ENCODE measurements around the gene RPTOR.

Gene RPTOR

GRCh38 chr17:80895366-80895765 is 350.7 kb downstream of the RPTOR start:
- TF ChIP-seq, protein P1, sequence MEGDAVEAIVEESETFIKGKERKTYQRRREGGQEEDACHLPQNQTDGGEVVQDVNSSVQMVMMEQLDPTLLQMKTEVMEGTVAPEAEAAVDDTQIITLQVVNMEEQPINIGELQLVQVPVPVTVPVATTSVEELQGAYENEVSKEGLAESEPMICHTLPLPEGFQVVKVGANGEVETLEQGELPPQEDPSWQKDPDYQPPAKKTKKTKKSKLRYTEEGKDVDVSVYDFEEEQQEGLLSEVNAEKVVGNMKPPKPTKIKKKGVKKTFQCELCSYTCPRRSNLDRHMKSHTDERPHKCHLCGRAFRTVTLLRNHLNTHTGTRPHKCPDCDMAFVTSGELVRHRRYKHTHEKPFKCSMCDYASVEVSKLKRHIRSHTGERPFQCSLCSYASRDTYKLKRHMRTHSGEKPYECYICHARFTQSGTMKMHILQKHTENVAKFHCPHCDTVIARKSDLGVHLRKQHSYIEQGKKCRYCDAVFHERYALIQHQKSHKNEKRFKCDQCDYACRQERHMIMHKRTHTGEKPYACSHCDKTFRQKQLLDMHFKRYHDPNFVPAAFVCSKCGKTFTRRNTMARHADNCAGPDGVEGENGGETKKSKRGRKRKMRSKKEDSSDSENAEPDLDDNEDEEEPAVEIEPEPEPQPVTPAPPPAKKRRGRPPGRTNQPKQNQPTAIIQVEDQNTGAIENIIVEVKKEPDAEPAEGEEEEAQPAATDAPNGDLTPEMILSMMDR (IDR thresholded peaks at IDR 0.05; ENCODE audit: low read depth, low read length, missing control alignments): no peak
- no peak for DNase-seq (ENCODE audit: low read depth)
- in situ Hi-C loops (cut with HindIII; ENCODE audit: low sequenced_read_pairs): loop anchor here (5.0 kb wide), 1 partner anchor 33 kb away; no protein-coding TSS in a partner anchor
- no peak overlapping the region for H3K4me3 ChIP-seq (ENCODE audit: low read depth, low read length)

DNA sequence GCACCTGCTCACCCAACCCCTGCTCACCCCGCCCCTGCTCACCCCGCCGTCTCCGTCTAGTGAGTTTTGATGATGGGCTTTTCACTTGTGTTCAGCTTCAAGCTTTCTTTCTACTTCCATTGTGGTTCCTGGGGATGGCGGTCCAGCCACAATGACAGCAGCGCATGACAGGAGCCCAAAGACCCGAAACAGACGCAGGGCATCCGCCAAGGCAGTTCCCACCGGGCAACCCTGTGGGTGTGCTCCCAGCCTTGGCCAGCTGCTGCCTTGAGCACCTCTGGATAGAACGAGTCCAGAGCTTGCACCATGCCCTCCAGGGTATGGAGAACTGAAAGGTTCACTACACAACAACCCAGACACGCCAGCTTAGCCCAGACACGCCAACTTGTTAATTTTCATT is 354.1 kb downstream of the RPTOR start:
- in situ Hi-C loops (cut with HindIII; ENCODE audit: low sequenced_read_pairs): loop anchor here (5.0 kb wide), 1 partner anchor 36 kb away; no protein-coding TSS in a partner anchor
- no peak overlapping the region for H3K4me3 ChIP-seq (ENCODE audit: low read depth, low read length)
- TF ChIP-seq, protein P1 (IDR thresholded peaks at IDR 0.05; ENCODE audit: low read depth, low read length, missing control alignments): no peak

DNA sequence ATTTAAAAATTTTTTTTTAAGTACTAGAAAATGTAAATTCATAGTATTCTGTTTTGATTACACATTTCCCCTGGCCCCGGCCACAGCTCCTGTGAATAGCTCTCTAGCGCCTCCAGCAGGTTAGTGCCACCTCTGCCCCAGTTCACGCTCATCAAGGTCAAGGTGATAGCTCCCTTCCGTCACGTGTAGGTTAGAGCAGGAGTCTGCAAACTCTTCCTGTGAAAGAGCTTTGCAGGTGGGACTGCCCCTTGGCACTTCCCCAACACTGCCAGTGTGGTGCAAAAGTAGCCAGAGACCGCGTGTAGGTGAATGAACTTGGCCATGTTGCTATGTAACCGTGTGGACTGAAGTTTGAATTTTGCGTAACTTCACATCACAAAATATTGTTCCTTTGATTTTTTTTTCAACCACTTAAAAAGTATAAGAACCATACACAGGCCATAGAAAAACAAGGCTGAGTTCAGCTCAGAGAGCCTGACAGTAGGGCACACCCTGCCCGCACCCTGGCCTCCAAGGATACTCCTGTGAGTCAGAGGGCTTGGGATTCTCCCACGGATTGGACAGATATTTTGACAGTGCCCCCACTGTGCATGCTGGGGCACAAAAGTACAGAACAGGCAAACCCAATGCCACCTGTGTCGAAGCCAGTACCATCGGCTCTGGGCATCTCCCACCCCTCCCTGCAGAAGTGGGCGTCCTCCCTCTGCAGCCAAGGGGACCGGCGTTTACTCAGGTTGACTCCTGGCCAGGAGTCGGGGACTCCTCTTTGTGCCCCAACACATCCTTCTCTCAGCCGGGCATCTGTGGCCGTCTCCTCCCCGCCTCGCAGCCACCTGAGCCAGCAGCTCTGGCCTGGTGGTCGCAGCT is 355.0 kb downstream of the RPTOR start:
- DNase-seq (ENCODE audit: low read depth): no peak
- TF ChIP-seq, protein P1 (IDR thresholded peaks at IDR 0.05; ENCODE audit: low read depth, low read length, missing control alignments): peak; percentile 73
- in situ Hi-C loops (cut with HindIII; ENCODE audit: low sequenced_read_pairs): loop anchor here (5.0 kb wide), 1 partner anchor 37 kb away; no protein-coding TSS in a partner anchor
- no peak overlapping the region for H3K4me3 ChIP-seq (ENCODE audit: low read depth, low read length)

More for the DNA sequence above, 354.1 kb downstream of the RPTOR start:
- DNase-seq (ENCODE audit: low read depth): no peak

DNA sequence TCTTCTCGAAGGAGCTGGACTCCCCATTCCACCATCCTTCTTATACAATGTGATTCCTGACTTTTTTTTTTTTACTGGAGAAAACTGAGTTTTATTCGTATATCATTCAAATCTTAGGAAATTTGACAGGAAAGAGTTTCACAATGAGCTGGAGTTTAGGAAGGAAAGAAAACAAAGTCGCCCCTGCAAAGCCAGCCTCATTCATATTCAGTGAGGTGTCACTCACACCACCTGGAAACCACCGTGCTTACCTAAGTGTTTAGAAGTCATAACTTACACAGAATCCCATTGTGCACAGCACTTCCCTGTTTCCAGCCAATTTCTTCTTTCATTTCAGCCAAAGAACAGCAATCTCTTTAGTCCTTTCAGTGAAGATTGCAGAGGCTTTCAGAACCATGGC is 356.7 kb downstream of the RPTOR start:
- TF ChIP-seq, protein P1 (IDR thresholded peaks at IDR 0.05; ENCODE audit: low read depth, low read length, missing control alignments): no peak
- in situ Hi-C loops (cut with HindIII; ENCODE audit: low sequenced_read_pairs): no loop called here
- no peak overlapping the region for H3K4me3 ChIP-seq (ENCODE audit: low read depth, low read length)
- no peak for DNase-seq (ENCODE audit: low read depth)

GRCh38 chr17:80902197-80902962 is 357.7 kb downstream of the RPTOR start:
- DNase-seq (ENCODE audit: low read depth): no peak
- TF ChIP-seq, protein P1 (IDR thresholded peaks at IDR 0.05; ENCODE audit: low read depth, low read length, missing control alignments): no peak
- in situ Hi-C loops (cut with HindIII; ENCODE audit: low sequenced_read_pairs): no loop called here
- no peak overlapping the region for H3K4me3 ChIP-seq (ENCODE audit: low read depth, low read length)

- no peak for DNase-seq (ENCODE audit: low read depth)
- TF ChIP-seq, protein P1 (IDR thresholded peaks at IDR 0.05; ENCODE audit: low read depth, low read length, missing control alignments): no peak
- H3K4me3 ChIP-seq (ENCODE audit: low read depth, low read length): no peak overlapping the region
- in situ Hi-C loops (cut with HindIII; ENCODE audit: low sequenced_read_pairs): no loop called here
Measured at GRCh38 chr17:80902963-80903611, 358.4 kb downstream of the RPTOR start.
